Activated CD4-positive, alpha-beta T cell treated with anti-CD3 and anti-CD28 coated beads, Interleukin-2, amount 50 U/mL, for 16 hours (primary cell): Measurements from ENCODE around the gene PPP6C.
A peak's percentile ranks its signal among the peaks of the same experiment; 100 is the strongest.
"Not testable (repeated sequence)": the region's sequence is repeated elsewhere in the genome, so short reads cannot be mapped to it uniquely, and the experiment has no call there.

Source experiments
- DNase-seq: peaks from one replicate; pipeline ENCODE4 v3.0.0-alpha.2; 2020

PPP6C gene

DNA sequence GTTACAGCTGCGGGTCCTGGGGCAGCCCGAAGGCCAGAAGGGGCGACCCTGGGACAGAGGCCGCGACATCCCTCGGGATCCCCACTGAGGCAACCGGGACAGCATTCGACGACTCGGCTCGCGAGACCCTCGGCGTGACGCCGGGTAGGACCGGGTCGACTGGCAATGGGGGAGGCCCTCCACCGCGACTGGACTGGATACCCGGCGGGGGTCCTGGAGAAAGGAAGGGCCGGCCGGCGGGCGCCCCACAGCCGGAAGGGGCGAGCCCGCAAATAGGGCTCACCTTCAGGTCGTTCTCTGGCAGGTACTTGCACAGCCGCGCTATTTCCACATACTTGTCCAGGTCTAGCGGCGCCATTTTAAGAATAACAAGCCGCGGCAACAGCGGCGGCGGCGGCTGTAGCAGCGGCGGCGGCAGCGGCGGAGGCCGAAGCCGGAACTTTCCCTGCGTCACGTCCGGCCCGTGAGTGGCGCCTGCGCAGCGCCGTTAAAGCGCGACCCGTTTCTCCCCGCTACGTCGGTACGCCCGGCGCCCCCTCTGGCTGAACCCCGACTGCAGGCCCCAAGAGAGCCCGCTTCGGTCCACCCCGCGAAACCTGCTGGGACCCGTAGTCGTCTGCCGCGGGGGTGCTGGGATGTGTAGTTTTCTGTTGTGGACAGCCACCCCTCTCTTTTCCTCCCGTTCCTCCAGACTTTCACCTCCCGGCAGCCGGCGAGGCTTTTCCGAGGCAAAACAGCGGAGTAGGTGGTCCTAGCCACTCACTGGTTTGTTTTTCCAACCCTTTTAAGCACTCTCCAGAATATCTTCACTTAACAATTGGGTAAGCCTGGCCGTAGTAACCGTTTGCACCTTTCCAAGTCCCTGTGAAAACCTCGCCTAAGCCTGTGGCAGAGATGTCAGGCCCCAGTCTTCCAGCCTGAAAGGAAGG is at the start of gene PPP6C:
Gene PPP6C (minus strand): TSS at position 443 of the 929 bp plus-strand sequence. CDS start 85 bp downstream, at position 358.
- peak; percentile 98 for DNase-seq

DNA sequence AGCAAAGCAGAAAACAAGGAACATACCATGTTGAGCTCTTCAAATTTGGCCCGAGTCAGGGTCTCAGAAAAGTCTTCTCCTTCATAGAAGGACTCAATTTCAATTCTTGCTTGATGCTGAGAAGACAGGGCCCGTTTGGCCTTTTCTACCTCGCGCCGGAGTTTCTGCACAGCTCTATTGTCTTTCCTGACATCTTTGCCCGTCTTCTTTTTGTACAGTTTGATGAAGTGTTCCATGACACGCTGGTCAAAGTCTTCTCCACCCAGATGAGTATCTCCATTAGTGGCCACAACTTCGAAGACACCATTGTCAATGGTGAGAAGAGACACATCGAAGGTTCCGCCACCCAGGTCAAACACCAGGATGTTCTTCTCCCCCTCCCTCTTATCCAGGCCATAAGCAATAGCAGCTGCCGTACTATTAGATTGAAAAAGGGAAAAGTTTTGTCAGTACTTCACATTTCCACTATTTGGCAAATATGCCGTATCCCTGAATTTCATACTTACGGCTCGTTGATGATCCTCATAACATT is 49.4 kb upstream of the PPP6C start:
- DNase-seq = no peak

DNA sequence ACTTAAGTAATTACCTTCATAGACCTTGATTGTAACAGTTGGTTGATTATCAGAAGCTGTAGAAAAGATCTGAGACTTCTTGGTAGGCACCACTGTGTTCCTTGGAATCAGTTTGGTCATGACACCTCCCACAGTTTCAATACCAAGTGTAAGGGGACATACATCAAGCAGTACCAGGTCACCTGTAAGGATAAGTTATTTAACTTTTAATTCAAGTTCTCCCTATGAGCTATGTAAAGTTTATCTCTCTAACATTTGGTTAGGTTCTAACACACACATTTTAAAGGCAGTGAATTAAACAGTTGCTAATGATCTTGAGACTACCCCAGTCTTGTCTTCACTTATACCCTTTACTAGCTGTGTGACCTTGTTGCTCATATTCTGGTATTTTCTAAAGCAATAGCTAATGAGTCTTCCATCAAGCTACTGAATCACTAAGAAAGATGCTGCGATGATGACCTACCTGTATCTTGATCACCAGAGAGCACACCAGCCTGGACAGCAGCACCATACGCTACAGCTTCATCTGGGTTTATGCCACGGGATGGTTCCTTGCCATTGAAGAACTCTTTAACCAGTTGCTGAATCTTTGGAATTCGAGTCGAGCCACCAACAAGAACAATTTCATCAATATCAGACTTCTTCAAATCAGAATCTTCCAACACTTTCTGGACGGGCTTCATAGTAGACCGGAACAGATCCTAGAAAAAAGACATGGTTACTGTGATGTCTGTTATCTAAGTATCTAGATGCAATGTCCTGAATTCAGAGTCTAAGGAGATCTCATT is 48.7 kb upstream of the PPP6C start:
- no peak for DNase-seq

DNA sequence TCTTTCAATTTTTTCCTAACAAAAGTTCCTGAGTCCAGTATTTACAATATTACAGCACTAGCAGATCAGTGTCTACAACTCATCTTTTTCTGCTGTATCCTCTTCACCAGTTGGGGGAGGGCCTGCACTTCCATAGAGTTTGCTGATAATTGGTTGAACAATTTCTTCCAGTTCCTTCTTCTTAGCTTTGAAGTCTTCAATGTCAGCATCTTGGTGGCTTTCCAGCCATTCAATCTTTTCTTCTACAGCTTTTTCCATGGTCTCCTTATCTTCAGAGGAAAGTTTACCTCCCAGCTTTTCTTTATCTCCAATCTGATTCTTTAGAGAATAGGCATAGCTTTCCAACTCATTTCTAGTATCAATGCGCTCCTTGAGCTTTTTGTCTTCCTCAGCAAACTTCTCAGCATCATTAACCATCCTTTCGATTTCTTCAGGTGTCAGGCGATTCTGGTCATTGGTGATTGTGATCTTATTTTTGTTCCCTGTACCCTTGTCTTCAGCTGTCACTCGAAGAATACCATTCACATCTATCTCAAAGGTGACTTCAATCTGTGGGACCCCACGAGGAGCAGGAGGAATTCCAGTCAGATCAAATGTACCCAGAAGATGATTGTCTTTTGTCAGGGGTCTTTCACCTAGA is 47.0 kb upstream of the PPP6C start:
- not testable (repeated sequence) for DNase-seq

DNA sequence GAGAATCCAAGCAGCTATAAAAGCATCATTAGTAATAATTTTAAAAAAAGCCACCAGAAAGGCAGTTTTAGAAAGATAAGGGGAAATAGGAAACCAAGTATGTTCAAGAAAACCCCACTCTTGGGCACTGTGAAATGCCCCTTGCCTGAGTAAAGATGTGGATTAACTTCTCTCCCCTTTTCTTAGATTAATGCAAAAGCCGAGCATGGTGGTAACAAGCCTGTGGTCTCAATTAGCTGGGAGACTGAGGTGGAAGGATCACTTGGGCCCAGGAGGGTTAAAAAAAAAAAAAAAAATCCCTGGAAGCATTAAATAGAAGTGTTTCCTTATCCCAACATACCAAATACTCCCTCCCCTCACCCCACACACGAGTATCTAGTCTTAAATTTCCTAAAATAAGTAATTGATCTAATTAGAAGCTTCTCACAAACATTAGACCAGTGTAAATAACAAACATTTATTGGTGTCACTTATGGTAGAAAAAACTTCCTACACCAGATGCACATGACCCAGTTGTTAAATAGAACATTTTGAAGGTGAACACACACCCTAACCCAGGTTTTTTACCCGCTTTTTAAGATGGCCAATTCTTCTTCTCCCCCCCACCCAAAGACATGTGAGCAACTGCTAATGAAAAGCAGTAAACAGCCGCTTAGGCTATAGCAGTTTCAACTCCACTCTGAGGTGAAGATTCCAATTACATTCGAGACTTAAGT is 46.4 kb upstream of the PPP6C start:
- no peak for DNase-seq

DNA sequence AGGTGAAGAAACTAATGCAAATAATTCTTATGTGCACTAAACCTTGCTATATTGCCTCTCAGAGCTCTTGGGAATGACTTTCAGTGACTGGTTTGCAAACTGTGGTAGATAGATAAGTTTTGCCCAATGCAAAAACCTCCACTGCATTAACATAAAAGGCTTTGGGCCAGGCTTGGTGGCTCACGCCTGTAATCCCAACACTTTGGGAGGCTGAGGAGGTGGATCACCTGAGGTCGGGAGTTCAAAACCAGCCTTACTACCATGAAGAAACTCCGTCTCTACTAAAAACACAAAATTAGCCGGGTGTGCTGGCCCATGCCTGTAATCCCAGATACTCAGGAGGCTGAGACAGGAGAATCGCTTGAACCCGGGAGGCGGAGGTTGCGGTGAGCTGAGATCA is 44.5 kb upstream of the PPP6C start:
- not testable (repeated sequence) for DNase-seq

DNA sequence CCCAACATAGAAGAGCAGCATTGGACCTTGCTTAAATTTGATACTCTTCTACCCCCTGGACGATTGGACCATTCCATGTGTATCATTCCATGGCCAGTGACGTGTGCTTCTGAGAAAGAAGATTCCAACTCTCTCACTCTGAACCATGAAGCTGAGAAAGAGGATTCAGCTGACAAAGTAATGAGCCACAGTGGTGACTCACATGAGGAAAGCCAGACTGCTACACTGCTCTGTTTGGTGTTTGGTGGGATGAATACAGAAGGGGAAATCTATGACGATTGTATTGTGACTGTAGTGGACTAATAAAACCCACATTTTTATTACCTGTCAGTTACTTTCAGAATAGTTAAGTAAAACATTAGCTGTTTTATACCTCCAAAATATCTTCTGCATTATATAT is 44.1 kb upstream of the PPP6C start:
- DNase-seq = no peak

DNA sequence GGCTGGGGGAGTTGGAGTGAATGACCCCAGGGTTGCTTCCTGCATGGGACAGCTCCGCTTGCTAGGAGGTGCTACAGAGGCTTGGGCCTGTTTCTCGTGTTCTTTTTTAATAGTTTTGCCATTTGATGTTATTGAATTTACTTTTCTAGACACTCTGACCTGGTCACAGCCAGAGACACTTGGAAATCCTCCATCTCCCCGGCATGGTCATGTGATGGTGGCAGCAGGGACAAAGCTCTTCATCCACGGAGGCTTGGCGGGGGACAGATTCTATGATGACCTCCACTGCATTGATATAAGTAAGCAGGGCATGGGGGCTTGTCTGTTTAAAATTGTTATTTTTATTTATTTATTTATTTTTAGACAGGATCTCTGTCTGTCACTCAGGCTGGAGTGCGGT is 38.2 kb upstream of the PPP6C start:
- no peak for DNase-seq

DNA sequence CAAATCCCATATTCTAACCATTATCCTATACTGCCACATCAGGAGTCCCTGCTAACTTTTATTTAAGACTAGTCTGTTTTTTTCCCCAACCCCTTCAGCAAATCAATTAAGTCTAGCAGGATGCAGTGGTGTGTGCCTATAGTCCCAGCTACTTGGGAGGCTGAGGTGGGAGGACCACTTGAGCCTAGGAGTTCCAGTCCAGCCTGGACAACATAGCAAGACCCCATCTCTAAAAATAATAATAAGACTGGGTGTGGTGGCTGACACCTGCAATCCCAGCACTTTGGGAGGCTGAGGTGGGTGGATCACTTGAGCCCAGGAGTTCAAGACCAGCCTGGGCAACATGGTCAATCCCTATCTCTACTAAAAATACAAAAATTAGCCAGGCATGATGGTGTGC is 35.3 kb upstream of the PPP6C start:
- DNase-seq = not testable (repeated sequence)

DNA sequence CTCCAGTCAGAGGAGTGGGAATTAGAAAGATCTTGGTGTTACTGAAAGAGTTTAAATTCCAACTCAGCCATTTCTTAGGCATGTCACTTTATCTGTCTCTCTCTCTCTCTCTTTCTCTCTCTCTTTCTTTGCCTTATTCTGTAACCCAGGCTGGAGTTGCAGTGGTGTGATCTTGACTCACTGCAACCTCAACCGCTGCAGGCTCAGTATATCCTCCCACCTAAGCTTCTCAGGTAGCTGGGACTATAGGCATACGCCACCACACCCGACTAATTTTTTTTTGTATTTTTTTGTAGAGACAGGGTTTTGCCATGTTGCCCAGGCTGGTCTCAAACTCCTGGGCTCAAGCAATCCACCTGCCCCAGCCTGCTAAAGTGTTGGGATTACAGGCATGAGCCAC is 29.0 kb upstream of the PPP6C start:
- no peak for DNase-seq

DNA sequence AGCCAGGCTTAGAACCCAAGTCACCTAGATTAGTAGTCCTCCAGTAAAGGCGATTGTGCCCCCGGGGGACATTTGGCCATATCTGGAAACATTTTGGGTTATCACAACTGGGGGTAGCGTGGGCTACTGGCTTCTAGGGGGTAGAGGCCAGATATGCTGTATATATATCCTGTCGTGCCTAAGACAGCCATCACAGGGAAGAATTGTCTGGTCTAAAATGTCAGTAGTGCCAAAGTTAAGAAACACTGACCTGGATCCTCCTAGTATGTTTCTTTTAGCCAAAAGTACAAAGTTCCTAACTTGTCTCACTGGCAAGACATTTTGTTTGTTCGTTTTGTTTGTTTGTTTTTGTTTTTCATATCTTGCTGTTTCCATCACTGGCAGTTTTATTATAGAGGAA is 24.6 kb upstream of the PPP6C start:
- DNase-seq = no peak

DNA sequence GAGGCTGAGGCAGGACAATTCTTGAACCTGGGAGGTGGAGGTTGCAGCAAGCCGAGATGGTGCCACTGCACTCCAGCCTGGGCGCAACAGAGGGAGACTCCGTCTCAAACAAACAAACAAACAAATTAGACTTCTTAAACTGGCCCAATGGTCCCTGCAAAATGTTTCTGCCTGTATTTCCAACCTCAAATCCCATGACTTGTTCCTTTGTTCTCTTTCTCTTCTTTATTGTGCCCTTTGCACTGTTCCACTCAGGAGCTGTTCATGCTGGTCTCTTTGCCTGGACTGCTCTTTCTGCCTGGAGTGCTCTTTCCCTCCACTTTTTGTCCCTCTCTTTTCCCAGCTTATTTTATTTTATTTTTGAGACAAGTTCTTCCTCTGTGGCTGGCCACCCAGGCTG is 14.9 kb upstream of the PPP6C start:
- no peak for DNase-seq

DNA sequence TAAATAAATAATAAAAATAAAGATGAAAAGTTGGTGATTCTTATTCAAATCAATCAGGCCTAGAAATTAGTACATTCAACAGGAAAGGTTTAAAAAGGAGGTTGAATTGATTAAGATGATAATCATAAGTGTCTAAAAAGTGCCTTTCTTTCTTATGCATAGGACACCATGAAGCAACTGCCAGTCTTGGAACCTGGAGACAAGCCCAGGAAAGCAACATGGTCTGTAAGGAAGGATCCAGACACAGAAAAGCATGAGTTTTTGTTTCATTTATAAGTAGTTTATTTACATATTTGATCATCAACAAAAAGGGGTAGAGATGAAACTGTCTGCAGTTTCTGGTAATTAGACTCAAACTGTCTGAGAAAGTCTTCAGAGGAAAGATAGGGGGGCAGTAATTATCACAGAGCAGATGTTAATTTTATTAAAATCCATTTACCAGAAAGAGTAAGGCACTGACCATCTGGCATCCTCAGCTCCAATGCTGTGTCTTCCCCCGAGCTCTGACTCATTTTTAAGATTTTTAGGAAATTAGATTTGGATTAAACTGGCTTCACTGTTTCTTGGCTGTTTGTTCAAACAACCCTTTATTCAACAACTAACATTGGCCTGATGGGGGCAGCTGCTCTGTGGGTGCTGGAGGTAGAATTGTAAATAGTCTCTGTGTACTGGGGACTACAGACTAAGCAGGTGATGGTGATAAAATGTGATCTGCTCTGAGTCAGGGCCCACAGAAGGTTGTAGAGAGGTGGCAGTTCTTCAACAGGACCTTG is 13.4 kb upstream of the PPP6C start:
- DNase-seq = no peak

DNA sequence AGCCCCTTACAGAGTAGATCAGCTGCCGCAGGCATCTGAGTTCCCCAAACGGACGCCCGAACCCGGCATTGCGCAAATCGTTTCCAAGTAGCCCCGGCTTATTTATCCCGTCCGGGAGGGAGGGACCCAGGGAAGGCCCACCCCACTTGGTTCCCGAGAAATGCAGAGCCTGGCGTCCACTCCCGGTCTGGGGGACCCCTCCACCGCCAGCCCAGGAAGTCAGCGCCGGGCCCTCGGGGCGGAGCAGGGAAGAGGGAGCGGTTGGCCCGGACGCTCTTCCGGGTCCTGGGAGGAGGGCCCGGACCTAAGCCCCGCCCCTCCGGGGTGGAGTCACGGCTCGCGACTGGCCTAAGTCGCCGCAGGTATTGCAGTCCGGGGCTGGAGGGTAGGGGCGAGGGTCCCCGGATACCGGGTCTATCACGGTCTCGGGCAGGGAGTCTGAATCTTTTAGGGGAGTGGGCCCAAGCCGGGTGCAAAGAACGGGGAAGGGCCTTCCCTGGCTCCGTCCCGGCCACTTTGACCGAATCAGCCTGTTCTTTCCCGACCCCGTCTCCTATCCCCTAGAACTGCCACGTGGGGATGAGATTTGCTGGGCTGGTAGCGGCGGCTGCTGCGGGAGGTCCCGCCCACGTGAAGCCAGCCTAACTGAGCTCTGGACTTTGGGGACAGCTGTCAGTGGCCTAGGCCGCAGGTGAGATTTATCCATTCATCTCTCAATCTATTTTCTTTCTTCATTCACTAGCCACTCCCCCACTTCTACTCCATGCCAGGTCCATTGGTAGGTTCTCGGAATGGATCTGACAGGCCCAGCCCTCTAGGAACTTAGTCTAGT is 10.8 kb upstream of the PPP6C start, which contains the start of gene RABEPK:
Gene RABEPK (plus strand): TSS at position 327 of the 832 bp plus-strand sequence. CDS start 2,472 bp downstream, outside the sequence.
- peak; percentile 94 for DNase-seq

DNA sequence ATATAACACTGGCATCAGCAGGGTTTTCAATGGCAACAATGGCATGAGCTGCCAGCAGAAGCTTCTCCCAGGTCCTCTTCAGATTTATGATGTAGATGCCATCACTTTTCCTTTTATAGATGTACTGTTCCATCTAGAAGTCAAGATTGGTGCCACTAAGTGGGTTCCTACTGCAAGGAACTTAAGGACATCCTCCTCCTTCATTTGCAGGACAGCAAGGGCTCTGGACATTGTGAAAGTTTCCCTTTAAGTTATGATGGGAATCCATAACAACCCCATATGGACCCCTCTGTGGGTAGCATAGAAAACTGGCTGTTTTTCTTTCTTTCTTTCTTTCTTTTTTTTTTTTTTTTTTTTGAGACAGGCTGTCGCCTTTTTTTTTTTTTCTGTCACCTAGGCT is 6.0 kb upstream of the PPP6C start:
- not testable (repeated sequence) for DNase-seq

DNA sequence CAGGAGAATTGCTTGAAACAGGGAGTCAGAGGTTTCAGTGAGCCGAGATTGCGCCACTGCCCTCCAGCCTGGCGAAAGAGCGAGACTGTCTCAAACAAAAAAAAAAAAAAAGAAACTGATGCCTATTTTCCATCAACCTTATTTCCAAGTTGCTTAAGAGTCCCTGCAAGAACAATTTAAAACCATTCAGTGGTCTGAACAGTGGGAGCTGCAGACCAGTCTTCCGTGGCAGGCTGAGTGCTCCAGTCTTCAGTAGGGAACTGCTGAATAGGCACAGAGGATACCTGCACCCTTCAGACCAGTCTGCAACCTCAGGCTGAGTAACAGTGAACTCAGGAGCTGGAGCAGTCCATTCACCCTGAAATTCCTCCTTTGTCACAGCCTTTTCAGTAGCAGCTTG is 4.9 kb upstream of the PPP6C start:
- not testable (repeated sequence) for DNase-seq

DNA sequence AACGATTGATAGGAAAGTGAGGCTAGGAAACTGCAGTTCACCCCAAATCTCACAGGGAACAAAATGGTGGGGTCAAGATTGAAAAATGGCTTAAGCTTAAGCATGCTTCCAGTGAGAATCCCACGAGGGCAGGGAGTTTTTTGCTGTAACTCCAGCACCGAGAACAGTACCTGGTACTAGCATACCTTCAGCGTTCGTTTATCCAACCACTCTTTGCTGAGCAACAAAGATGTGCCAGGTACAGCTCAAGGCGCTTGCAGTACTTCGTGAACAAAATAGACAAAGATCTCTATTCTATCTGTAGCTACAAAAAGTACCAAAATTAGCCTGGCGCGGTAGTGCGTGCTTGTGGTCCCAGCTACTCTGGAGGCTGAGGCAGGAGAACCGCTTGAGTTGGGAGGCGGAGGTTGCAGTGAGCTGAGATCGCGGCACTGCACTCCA is 778 bp upstream of the PPP6C start:
- peak; percentile 34 for DNase-seq

DNA sequence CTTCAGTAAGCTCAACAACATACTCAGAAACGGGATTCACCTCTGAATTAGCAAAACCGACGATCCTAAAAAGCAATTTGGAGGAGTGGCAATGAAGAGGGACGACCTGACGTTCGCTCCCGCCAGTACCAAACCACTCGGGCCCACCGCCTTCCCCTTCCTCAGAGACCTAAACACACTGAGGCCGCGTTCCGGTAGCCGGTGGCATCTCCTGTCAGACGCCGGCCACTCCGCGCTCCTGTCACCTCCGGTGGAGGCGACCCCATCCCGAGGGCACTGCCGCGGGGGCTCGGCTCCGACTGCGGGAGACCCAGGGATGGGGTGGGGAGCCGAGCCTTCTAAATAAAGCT is 617 bp downstream of the PPP6C start:
- peak; percentile 25 for DNase-seq

DNA sequence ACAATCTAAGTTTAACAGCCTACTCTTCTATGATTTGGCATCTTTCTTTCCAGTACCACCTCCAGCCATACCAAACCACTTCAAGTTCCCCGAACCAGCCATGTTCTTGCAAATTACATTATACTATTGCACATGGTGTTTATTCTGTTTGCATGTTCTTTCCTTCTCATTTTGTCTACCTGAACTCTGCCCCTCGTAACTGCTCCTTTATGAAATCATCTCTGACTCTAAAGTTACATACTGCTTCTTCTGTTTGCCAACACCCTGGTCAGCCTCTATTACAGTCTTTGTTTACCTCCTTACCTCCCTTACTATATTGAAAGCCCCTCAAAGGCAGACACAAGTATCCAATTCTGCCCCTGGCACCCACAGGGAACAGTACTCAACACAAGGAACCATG is 6.0 kb downstream of the PPP6C start:
- no peak for DNase-seq

DNA sequence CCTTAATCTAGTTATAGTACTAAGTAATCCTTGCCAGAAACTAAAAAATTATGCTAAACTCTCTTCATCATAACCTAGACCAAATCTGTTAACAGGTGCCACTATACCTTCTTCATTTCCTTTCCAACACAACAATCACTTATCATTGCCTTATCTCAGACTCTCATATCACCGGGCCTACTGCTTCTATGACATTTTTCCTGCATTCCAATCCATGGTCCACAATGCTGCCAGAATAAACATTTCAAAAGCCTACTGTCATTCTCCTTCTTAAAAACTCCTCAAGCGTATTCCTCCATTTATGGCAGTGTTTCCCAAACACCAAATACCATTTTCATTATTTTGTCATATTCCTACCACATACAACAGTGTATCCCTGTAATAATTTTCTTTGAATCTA is 6.5 kb downstream of the PPP6C start:
- no peak for DNase-seq

DNA sequence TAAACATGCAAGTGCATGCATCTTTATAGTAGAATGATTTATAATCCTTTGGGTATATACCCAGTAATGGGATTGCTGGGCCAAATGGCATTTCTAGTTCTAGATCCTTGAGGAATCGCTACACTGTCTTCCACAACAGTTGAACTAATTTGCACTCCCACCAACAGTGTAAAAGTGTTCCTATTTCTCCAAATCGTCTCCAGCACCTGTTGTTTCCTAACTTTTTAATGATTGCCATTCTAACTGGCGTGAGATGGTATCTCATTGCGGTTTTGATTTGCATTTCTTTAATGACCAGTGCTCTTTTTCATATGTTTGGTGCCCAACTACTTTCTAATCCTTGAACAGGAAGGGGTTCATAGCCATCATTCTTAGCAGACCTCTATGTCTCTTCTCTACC is 7.8 kb downstream of the PPP6C start:
- not testable (repeated sequence) for DNase-seq
